BLaER1 (cell line): ENCODE measurements around the gene FAM83F.
A peak's percentile ranks its signal among the peaks of the same experiment; 100 is the strongest.

Experiments
- H3K27ac ChIP-seq: shearing (Covaris generic); formaldehyde crosslinking; 2 replicates; pipeline ENCODE4 v1.8.1; 2022
- H3K27me3 ChIP-seq: shearing (Covaris generic); formaldehyde crosslinking; 2 replicates; pipeline ENCODE4 v1.8.1; 2022
- H3K36me3 ChIP-seq: shearing (Covaris generic); formaldehyde crosslinking; 2 replicates; pipeline ENCODE4 v1.8.1; 2022
- H3K4me1 ChIP-seq: shearing (Covaris generic); formaldehyde crosslinking; 2 replicates; pipeline ENCODE4 v1.8.1; 2022
- H3K4me2 ChIP-seq: shearing (Covaris generic); formaldehyde crosslinking; 2 replicates; pipeline ENCODE4 v1.8.1; 2022
- H3K4me3 ChIP-seq: shearing (Covaris generic); formaldehyde crosslinking; 2 replicates; pipeline ENCODE4 v1.8.1; 2022
- H3K9ac ChIP-seq: shearing (Covaris generic); formaldehyde crosslinking; 2 replicates; pipeline ENCODE4 v1.8.1; 2022
- H3K9me3 ChIP-seq: shearing (Covaris generic); formaldehyde crosslinking; 2 replicates; pipeline ENCODE4 v1.8.1; 2022
- H4K20me1 ChIP-seq: shearing (Covaris generic); formaldehyde crosslinking; 2 replicates; pipeline ENCODE4 v1.8.1; 2022
- Cebpa-rat ChIP-seq: shearing (Covaris generic); IDR thresholded peaks from 2 replicates; pipeline ENCODE4 v1.8.1; 2022

FAM83F gene

DNA sequence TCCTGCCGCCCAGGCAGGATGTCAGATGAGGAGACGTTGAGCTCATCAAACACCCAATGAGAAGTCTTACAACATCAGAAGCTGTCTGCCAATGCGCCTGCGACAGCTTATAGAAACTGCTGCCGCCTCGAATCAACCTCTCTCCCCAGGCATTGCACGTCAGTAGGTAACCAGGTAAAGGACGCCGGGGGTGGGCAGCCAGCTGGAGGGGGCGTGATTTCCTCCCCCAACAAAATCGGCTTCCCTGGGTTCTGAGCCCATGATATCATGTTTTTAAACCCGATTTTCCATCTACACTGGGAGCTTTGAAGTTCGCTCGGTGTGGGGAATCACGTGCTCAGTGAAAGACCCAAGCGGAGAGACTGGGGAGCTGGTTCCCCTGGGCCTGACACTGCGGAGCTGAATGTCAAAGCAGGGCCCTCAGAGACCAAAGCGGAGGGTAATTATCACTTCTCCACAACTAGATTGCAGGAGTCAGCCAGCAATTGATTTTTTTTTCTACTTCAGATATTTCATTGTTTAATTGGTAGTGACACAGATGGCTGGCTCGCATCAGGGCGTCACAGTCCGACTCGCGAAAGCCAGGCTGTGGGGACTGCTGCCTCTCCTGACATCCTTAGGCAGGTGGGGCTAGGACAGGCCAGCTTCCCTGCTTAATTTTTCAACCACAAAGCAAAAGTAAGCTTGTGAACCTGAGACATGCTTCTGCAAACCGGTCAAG is 15.4 kb downstream of the FAM83F start:
- Histone ChIP-seq H3K4me2 (no peak overlapping the region), H3K27ac (no peak overlapping the region), H3K4me1 (peaks cover 29% of the 10 kb centered on the region), H3K27me3 (no peaks in the 10 kb centered on the region), H4K20me1 (no peaks in the 10 kb centered on the region), H3K9ac (no peak overlapping the region), H3K36me3 (no peaks in the 10 kb centered on the region), H3K4me3 (no peak overlapping the region), H3K9me3 (no peaks in the 10 kb centered on the region)
- TF ChIP-seq Cebpa-rat: no peak

DNA sequence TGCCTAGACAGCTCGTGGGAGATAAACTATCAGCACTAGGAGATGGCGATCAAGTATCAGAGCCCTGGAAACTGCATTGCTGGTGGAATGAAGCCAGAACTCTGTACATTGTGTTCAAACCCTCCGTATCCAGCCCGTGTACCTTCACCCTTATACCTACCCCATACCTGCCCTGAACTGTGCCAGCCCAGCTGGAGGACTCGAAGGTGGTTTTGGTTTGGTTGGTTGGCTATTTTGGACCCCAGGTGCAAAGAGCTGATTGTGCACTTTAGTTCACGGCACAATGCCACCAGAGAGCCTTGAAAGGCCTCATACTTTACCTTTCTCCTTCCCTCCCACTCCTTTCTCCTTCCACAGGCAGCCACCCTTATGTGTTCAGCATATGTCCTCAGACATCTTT is 16.0 kb downstream of the FAM83F start:
- H3K9me3 ChIP-seq: no peaks in the 10 kb centered on the region
- H3K36me3 ChIP-seq: no peaks in the 10 kb centered on the region
- no peaks in the 10 kb centered on the region for H4K20me1 ChIP-seq
- no peak overlapping the region for H3K4me3 ChIP-seq
- no peaks in the 10 kb centered on the region for H3K27me3 ChIP-seq
- no peak overlapping the region for H3K27ac ChIP-seq
- no peak for TF ChIP-seq Cebpa-rat
- no peak overlapping the region for H3K4me2 ChIP-seq
- H3K4me1 ChIP-seq: peaks cover 23% of the 10 kb centered on the region
- H3K9ac ChIP-seq: no peak overlapping the region

DNA sequence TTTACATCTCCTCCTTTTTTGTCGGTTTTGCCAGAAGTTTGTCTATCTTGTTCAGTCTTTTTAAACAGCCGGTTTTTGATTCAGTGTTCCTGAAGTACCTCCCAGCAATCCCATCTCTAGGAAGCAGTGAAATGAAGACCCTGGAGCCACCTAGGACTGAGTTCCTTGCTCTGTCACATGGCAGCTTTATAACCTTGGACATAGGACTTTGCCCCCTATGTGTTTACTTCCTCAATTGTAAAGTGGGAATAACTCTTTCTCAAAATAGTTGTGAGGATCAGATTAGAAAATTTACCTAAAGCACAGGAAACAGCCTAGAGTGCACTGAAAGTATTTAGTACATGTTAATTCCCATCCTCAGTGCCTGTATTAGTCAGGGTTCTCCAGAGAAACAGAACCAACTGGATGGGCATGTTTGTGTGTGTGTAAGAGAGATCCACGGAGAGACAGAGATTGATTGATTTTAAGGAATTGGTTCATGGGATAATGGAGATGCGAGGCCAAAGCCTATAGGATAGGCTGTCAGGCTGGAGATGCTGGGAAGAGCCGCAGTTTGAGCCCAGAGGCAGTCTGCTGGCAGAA is 20.0 kb downstream of the FAM83F start:
- no peaks in the 10 kb centered on the region for H3K9me3 ChIP-seq
- no peak overlapping the region for H3K9ac ChIP-seq
- H3K27me3 ChIP-seq: no peaks in the 10 kb centered on the region
- TF ChIP-seq Cebpa-rat: no peak
- no peaks in the 10 kb centered on the region for H4K20me1 ChIP-seq
- H3K27ac ChIP-seq: no peak overlapping the region
- no peaks in the 10 kb centered on the region for H3K4me1 ChIP-seq
- no peak overlapping the region for H3K4me2 ChIP-seq
- H3K36me3 ChIP-seq: no peaks in the 10 kb centered on the region
- no peak overlapping the region for H3K4me3 ChIP-seq

DNA sequence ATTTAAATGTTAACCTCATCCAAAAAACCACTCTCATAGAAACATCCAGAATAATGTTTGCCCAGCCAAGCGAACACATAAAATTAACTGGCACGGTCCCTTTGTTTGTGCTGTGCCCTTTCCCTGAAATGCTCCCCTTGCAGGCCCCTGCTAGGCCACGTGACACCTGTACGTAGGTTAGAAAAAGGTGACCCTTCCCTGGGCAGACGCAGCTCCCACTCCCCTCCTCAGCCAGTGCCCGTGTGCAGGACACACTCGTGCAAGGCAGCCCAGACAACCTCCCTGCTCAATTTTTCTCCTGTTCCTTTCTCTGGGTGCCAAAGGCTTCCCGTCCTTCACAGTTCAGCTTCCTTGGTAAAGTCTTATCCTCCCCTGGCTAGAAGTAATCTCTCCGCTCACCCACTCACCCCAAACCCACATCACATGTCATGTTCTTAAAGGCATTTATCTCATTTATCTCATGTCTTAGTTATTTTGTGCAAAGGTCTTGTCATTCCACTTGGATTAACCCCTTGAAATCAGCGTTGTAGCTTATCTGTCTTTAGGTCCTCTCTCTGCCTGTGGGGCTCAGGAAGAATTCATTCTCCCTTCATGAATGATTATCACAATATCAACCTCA is 20.7 kb downstream of the FAM83F start:
- TF ChIP-seq Cebpa-rat: no peak
- Histone ChIP-seq H3K4me3 (no peak overlapping the region), H3K36me3 (no peaks in the 10 kb centered on the region), H3K4me1 (no peaks in the 10 kb centered on the region), H3K9ac (no peak overlapping the region), H3K9me3 (no peaks in the 10 kb centered on the region), H3K4me2 (no peak overlapping the region), H3K27ac (no peak overlapping the region), H4K20me1 (no peaks in the 10 kb centered on the region), H3K27me3 (no peaks in the 10 kb centered on the region)

DNA sequence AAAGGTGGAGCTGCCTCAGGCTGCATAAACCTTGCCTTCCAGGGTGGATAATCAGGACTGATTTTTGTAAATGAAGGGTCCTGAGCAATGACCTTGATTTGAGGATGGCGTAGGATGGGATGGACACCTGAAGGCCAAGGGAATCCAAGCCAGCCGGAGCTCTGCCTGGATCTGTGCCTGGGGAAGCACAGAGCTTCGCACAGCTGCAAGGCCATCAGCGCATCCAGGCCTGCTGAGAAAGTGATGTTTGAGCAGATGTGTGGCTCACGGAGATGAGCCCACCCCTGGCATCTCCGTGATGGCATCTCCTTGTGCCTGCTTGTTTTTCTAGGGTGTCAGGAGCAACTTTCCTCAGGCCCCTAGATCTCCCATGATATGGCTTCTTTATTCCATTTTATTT is 23.3 kb downstream of the FAM83F start:
- no peak overlapping the region for H3K4me3 ChIP-seq
- no peak for TF ChIP-seq Cebpa-rat
- H3K4me2 ChIP-seq: no peak overlapping the region

DNA sequence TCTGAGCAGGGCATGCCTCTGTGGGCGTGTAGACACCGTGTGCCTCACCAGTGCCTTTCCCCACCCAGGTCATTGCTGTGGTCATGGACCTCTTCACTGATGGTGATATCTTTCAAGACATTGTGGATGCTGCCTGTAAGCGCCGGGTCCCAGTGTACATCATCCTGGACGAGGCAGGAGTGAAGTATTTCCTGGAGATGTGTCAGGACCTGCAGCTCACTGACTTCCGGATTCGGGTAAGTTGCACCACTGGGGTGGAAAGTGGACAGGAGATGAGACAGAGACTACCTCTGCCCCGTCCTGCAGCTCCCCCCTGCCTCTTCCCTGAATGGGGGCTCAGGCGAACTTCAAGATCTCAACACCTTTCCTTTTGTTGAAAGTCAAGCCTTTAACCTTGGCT is 24.3 kb downstream of the FAM83F start:
- Histone ChIP-seq H3K4me2 (no peak overlapping the region), H3K9me3 (no peaks in the 10 kb centered on the region), H3K27me3 (no peaks in the 10 kb centered on the region), H3K4me1 (peaks cover 19% of the 10 kb centered on the region), H3K27ac (no peak overlapping the region), H3K4me3 (no peak overlapping the region), H4K20me1 (no peaks in the 10 kb centered on the region), H3K9ac (no peak overlapping the region), H3K36me3 (no peaks in the 10 kb centered on the region)
- no peak for TF ChIP-seq Cebpa-rat

More for the DNA sequence above, 23.3 kb downstream of the FAM83F start:
- Histone ChIP-seq H3K9ac (no peak overlapping the region), H3K9me3 (no peaks in the 10 kb centered on the region), H3K27ac (no peak overlapping the region), H3K4me1 (peaks cover 9% of the 10 kb centered on the region; the same call in 1 of the 2 replicates), H3K36me3 (no peaks in the 10 kb centered on the region), H4K20me1 (no peaks in the 10 kb centered on the region), H3K27me3 (no peaks in the 10 kb centered on the region)

DNA sequence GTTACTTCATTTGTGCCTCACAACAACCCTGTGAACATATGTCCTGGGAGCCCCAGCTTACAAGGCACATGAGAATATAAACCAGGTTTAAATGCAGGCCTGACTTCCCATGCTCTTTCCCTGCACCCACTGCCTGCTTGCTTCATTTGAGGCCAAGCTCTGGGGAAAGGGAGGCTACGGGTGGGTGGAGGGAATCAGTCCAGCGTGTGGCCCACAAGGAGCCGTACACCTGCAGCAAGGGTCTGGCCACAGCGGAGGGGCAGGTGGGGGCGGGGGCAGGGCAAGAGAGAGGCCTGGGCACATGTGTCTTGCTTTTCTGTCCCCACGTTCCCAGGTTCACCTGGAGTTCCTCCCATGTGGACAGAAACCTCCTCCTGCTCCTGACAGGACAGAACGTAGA is 26.2 kb downstream of the FAM83F start:
- no peak overlapping the region for H3K9ac ChIP-seq
- H3K4me2 ChIP-seq: no peak overlapping the region
- peaks cover 38% of the 10 kb centered on the region for H3K4me1 ChIP-seq
- H3K27me3 ChIP-seq: no peaks in the 10 kb centered on the region
- H3K36me3 ChIP-seq: no peaks in the 10 kb centered on the region
- no peak overlapping the region for H3K27ac ChIP-seq
- no peaks in the 10 kb centered on the region for H4K20me1 ChIP-seq
- no peaks in the 10 kb centered on the region for H3K9me3 ChIP-seq
- TF ChIP-seq Cebpa-rat: no peak
- H3K4me3 ChIP-seq: no peak overlapping the region

DNA sequence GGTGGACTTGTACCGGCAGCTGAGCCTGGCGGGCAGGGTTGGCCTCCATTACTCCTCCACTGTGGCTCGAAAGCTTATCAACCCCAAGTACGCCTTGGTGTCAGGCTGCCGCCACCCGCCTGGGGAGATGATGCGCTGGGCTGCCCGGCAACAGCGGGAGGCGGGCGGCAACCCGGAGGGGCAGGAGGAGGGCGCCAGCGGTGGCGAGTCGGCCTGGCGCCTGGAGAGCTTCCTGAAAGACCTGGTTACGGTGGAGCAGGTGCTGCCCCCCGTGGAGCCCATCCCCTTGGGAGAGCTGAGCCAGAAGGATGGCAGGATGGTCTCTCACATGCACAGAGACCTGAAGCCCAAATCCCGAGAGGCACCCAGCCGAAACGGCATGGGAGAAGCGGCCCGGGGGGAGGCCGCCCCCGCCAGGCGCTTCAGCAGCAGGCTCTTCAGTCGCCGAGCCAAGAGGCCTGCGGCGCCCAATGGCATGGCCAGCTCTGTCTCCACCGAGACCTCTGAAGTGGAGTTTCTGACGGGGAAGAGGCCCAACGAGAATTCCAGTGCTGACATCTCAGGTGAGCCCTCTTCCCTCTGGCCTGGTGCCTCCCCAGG is 26.7 kb downstream of the FAM83F start:
- Histone ChIP-seq H3K4me3 (no peak overlapping the region), H3K36me3 (no peaks in the 10 kb centered on the region), H3K4me1 (peaks cover 43% of the 10 kb centered on the region), H3K9me3 (no peaks in the 10 kb centered on the region), H3K27me3 (no peaks in the 10 kb centered on the region), H4K20me1 (no peaks in the 10 kb centered on the region), H3K9ac (no peak overlapping the region), H3K4me2 (peak overlapping the region; percentile 6; the same call in 1 of the 2 replicates), H3K27ac (no peak overlapping the region)
- no peak for TF ChIP-seq Cebpa-rat

DNA sequence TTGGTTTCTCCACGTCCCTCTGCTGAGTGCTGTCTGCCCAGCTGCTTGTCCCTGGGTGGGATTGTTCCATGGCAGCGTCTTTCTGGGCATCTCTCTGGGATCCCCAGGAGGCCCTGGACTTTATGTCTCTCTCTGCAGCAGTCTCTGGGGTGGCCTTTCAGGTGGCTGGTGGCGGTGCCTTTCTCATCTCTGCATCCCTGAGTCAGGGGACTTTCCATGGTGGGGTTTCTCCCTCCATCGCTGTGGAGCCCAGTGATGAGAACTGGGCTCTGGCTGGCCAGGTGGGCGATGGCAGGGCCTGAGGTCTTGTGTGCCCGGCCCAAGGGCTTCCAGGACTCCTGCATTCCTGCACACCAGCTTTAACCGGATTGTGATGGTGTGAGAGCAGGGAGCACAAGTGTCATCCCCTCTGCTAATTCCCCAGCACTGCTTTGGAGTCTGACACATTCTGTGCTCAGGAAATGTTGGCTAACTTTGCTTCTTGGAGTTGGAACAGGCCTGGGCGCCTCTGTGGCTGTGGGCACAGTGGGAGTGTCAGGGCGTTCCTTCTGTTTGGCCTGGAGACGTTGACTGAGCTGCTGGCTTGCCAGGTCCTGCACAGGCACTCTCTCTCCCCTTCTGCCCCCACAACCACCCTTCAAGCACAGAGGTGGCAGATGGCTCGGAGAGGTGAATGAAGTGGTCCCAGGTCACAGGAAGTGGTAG is 27.9 kb downstream of the FAM83F start:
- Histone ChIP-seq H3K9ac (no peak overlapping the region), H3K4me2 (peak overlapping the region; percentile 36; the same call in 1 of the 2 replicates), H3K9me3 (no peaks in the 10 kb centered on the region), H3K27me3 (no peaks in the 10 kb centered on the region), H3K36me3 (no peaks in the 10 kb centered on the region), H3K27ac (no peak overlapping the region), H3K4me1 (peaks cover 55% of the 10 kb centered on the region), H4K20me1 (no peaks in the 10 kb centered on the region), H3K4me3 (no peak overlapping the region)
- TF ChIP-seq Cebpa-rat: no peak
